Measurements from ENCODE around the gene SSX2IP. TPM values are rescaled to one million over a fixed set of nuclear protein-coding genes. Genes with fewer than 3 reads are reported as not detected.
A peak's percentile ranks its signal among the peaks of the same experiment; 100 is the strongest.

The SSX2IP gene
- total and polyA plus RNA-seq, 2 experiments from 2014 or later, result 23.2 to 28.4 TPM

GRCh38 chr1:84687714-84688462, 2.4 kb downstream of the SSX2IP start (continued):
- TF ChIP-seq ETS1 (IDR thresholded peaks at IDR 0.05), result no peak
- TF ChIP-seq CREB1 (CRISPR knock-in tag; IDR thresholded peaks at IDR 0.05; ENCODE audit: low read depth), result no peak
- TF ChIP-seq ZNF114 (CRISPR knock-in tag; IDR thresholded peaks at IDR 0.05), result no peak
- no peak for TF ChIP-seq EZH2phosphoT487 (IDR thresholded peaks at IDR 0.05; ENCODE audit: unreplicated experiment)

GRCh38 chr1:84686223-84686622, 4.0 kb downstream of the SSX2IP start:
- Histone ChIP-seq H3K27me3 (ENCODE audit: insufficient read depth) (no peaks in the 10 kb centered on the region), H3F3A (replicated peaks; ENCODE audit: low read depth) (peaks cover 6% of the 10 kb centered on the region; the same call in 1 of the 2 replicates), H3K4me1 (ENCODE audit: insufficient read depth) (peaks cover 35% of the 10 kb centered on the region), H3K4me2 (peak overlapping the region; percentile 84; the same call in 1 of the 2 replicates), H4K20me1 (replicated peaks; ENCODE audit: insufficient read depth) (peaks cover 11% of the 10 kb centered on the region; the same call in 1 of the 2 replicates), H2AFZ (no peak overlapping the region), H3K9me2 (ENCODE audit: insufficient read depth) (no peaks in the 10 kb centered on the region), H3K36me3 (ENCODE audit: insufficient read depth) (no peaks in the 10 kb centered on the region), H3K27ac (ENCODE audit: low read depth) (no peak overlapping the region), H3K4me3 (no peak overlapping the region), H3K79me2 (replicated peaks; ENCODE audit: insufficient read depth) (peaks cover 86% of the 10 kb centered on the region)
- H3K36me3 Mint-ChIP-seq (ENCODE audit: low read depth), result no peaks in the 10 kb centered on the region
- TF ChIP-seq CREB1 (CRISPR knock-in tag; IDR thresholded peaks at IDR 0.05; ENCODE audit: low read depth), result no peak
- no peak for TF ChIP-seq REST (IDR thresholded peaks at IDR 0.05; ENCODE audit: unreplicated experiment)
- no peak for TF ChIP-seq ZNF114 (CRISPR knock-in tag; IDR thresholded peaks at IDR 0.05)
- no peak for TF ChIP-seq ZNF331 (CRISPR knock-in tag; IDR thresholded peaks at IDR 0.05; ENCODE audit: low read depth)
- no peak for TF ChIP-seq ETS1 (IDR thresholded peaks at IDR 0.05)
- no peaks in the 10 kb centered on the region for H3K27me3 Mint-ChIP-seq (ENCODE audit: insufficient read depth, low read depth, poor library complexity)
- H3K4me3 Mint-ChIP-seq, result no peak overlapping the region; the same call in 2 of the 3 replicates
- ATAC-seq (no peak), DNase-seq (ENCODE audit: low spot score) (no peak)
- H3K27ac Mint-ChIP-seq, result no peak overlapping the region
- no peaks in the 10 kb centered on the region for H3K9me3 Mint-ChIP-seq
- peaks cover 48% of the 10 kb centered on the region for H3K4me1 Mint-ChIP-seq
